SJCRH30 (cell line): Measurements from ENCODE around the gene NEIL1. TPM values are rescaled to one million over a fixed set of nuclear protein-coding genes. Genes with fewer than 3 reads are reported as not detected.
A peak's percentile ranks its signal among the peaks of the same experiment; 100 is the strongest.
"Not testable (repeated sequence)": the region's sequence is repeated elsewhere in the genome, so short reads cannot be mapped to it uniquely, and the experiment has no call there.

Experiments
- DNase-seq, 2 experiments: peaks; one replicate each; pipeline ENCODE4 v3.0.0-alpha.2; 2015 to 2020
- H3K27ac ChIP-seq: fragments of 250-450 bp; sonication (Bioruptor Pico); 2 replicates; pipeline ENCODE4 v1.5.1; 2020; ENCODE audit warnings: mild to moderate bottlenecking, moderate library complexity
- H3K27me3 ChIP-seq: fragments of 250-450 bp; sonication (Bioruptor Pico); 2 replicates; pipeline ENCODE4 v1.5.1; 2020; ENCODE audit warnings: mild to moderate bottlenecking, moderate library complexity
- H3K36me3 ChIP-seq: fragments of 250-450 bp; sonication (Bioruptor Pico); 2 replicates; pipeline ENCODE4 v1.5.1; 2020; ENCODE audit warnings: mild to moderate bottlenecking, moderate library complexity
- H3K4me1 ChIP-seq: fragments of 250-450 bp; sonication (Bioruptor Pico); 2 replicates; pipeline ENCODE4 v1.5.1; 2020; ENCODE audit warnings: mild to moderate bottlenecking, moderate library complexity
- H3K4me3 ChIP-seq: fragments of 250-450 bp; sonication (Bioruptor Pico); 2 replicates; pipeline ENCODE4 v1.5.1; 2020; ENCODE audit warnings: mild to moderate bottlenecking, moderate library complexity
- H3K9me3 ChIP-seq: fragments of 250-450 bp; sonication (Bioruptor Pico); replicated peaks from 2 replicates; pipeline ENCODE4 v1.5.1; 2020; ENCODE audit warnings: mild to moderate bottlenecking, moderate library complexity
- total RNA-seq: library from RNA; depleted of rRNA; stranded (reverse); fragments of >200 nt; shearing (Covaris generic); gene quantifications from 2 replicates; pipeline ENCODE4 v1.2.3, GENCODE V29; 2014; rRNA removed

NEIL1 gene
- total RNA-seq, 1 experiment from 2014 or later = 2.0 TPM

- H3K9me3 ChIP-seq = no peaks in the 10 kb centered on the region
- DNase-seq = peak; percentile 97
- H3K4me1 ChIP-seq = no peaks in the 10 kb centered on the region
- H3K27ac ChIP-seq = peak within 1 kb of the TSS; percentile 82
- no peaks in the 10 kb centered on the region for H3K27me3 ChIP-seq
- peaks cover 23% of the 10 kb centered on the region for H3K36me3 ChIP-seq
- peak within 1 kb of the TSS; percentile 74 for H3K4me3 ChIP-seq
Observed at GRCh38 chr15:75367913-75368688, 21.3 kb downstream of the NEIL1 start, which contains the start of gene MAN2C1. MAN2C1 (minus strand) TSS chr15:75368607; CDS start chr15:75368583, 24 bp downstream.

DNA sequence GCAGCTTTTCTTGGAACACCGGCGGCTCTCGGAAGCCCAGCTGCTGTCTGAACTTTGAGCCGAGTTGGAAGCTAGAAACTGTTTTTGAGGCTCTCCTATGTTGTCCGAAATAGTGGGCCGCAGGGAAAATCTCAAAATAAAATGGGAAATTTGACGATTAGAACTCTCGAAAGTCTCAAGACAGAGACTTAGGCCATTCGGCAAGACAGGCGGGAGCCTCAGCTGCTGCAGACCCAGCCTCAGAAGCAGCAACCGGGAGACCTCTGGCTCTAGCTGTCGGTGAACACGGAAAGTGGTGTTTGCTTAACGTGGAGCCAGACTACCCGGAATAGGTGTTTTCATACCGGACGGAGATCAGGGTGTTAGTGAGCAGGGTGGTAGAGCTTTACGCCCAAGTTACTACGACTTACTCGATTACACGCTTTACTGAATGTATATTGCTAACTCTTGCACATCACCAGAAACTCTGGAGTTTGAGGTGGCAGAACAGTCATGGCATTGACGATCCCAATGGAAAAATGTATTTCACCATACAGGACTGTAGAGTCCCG lies 21.9 kb downstream of the NEIL1 start:
- H3K4me1 ChIP-seq = no peaks in the 10 kb centered on the region
- no peaks in the 10 kb centered on the region for H3K27me3 ChIP-seq
- peak overlapping the region; percentile 74 for H3K4me3 ChIP-seq
- peak overlapping the region; percentile 82 for H3K27ac ChIP-seq
- H3K36me3 ChIP-seq = peaks cover 27% of the 10 kb centered on the region
- DNase-seq = no peak
- no peaks in the 10 kb centered on the region for H3K9me3 ChIP-seq

DNA sequence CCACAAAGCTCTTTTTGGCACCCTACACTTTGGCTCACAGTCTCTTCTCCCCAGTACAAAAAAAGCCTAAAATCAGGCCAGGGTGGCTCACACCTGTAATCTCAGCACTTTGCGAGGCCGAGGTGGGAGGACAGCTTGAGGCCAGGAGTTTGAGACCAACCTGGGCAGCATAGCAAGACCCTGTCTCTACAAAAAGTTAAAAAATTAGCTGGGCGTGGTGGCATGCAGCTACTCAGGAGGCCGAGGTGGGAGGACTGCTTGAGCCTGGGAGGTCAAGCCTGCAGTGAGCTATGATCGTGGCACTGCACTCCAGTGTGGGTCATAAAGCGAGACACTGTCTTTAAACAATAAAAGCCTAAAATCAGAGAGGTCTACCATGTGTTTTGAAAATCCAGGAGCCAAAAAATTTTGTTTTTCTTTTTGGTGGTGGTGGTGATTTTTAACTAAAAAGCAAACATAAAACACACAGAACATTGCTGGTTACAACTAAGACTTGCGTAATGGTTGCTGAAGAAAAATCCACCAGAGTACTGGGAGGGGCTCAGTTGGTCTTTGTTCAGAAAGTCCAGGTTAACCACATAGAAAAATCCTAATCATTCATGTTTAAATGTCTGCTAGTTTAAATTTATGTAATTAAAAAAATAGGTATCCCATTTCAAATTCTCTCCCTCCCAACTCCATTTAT lies 23.2 kb downstream of the NEIL1 start:
- Histone ChIP-seq H3K4me1 (no peaks in the 10 kb centered on the region), H3K9me3 (no peaks in the 10 kb centered on the region), H3K4me3 (no peak overlapping the region), H3K36me3 (peaks cover 32% of the 10 kb centered on the region), H3K27ac (no peak overlapping the region), H3K27me3 (no peaks in the 10 kb centered on the region)
- DNase-seq = no peak

- Histone ChIP-seq H3K27ac (no peak overlapping the region), H3K4me3 (no peak overlapping the region), H3K36me3 (peaks cover 47% of the 10 kb centered on the region), H3K27me3 (no peaks in the 10 kb centered on the region), H3K9me3 (no peaks in the 10 kb centered on the region), H3K4me1 (no peaks in the 10 kb centered on the region)
- no peak for DNase-seq
Observed at GRCh38 chr15:75371486-75371885, 24.6 kb downstream of the NEIL1 start.

DNA sequence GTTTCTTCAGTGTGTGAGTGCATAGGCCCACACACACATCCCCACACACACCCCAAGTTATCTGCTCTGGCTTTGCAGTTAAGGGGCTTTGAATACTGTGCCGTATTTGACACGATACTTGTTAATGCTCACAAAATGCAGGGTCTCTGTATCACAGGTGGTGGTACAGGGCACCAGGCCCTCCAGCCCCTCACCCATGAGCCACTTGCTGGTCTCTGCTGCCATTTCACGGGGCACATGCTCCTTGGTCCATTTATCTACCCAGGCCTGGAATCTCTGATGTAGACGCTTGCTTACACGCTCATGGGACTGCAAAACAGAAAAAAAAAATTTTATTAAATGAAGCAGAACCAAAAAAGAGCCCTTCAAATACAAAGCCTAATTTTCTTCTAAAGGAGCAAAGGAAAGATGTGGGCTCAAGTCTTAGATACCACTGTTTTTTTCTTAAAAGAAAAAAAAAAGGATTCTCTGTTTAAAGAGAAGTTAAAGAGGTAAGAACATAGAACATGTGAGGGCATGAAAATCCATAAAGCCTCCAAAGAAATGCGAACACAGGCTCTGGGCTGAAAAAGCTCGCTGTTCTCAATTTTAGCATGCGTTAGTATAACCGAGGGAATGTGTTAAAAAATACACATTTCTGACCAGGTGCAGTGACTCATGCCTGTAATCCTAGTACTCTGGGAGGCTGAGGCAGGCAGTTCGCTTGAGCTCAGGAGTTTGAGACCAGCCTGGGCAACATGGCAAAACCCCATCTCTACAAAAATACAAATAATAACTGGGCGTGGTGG lies 25.3 kb downstream of the NEIL1 start:
- Histone ChIP-seq H3K27me3 (no peaks in the 10 kb centered on the region), H3K27ac (no peak overlapping the region), H3K36me3 (peaks cover 48% of the 10 kb centered on the region), H3K4me3 (no peak overlapping the region), H3K9me3 (no peaks in the 10 kb centered on the region), H3K4me1 (no peaks in the 10 kb centered on the region)
- no peak for DNase-seq

DNA sequence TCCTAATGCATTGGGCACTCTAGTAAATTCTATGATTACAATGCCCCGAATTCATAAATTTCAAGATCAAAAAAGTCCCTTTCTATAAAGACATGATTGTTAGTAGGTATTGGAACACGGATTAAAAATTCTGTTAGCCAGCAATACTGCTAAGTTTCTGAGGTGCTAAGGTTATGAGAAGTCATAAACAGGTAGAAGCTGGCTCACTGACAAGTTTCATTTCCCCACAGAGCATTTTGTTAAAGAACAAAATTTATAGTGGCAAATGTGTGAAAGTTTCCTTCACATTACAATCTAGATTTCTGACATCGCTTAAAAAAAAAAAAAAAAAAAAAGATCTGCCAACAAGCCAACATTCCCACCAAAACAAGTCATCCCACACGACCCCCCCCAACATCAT lies 33.9 kb downstream of the NEIL1 start:
- Histone ChIP-seq H3K4me3 (no peak overlapping the region), H3K9me3 (no peaks in the 10 kb centered on the region), H3K36me3 (peaks cover 67% of the 10 kb centered on the region), H3K27me3 (no peaks in the 10 kb centered on the region), H3K27ac (no peak overlapping the region), H3K4me1 (no peaks in the 10 kb centered on the region)
- DNase-seq = no peak

DNA sequence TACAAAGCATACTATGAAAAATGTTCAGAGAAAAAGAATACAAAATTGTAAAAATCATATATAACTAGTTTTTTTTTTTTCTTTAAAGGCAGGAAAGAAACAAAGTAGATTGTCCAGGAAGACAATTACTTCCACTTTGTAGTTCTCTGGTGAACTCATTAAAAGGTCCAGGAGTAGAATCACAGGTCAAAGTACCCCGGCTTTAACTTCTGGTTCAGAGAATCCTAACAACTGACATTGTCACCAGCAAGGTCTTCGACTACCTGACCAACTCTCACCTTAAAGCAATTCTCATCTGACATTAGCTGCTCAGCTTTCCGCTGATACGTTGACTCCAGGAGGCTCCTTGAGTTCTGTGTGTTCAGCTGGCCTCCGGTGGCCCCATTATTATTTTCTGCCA lies 37.1 kb downstream of the NEIL1 start:
- not testable (repeated sequence) for H3K4me3 ChIP-seq, H3K9me3 ChIP-seq, H3K27me3 ChIP-seq, H3K4me1 ChIP-seq, DNase-seq, H3K27ac ChIP-seq
- H3K36me3 ChIP-seq = peaks cover 75% of the 10 kb centered on the region

DNA sequence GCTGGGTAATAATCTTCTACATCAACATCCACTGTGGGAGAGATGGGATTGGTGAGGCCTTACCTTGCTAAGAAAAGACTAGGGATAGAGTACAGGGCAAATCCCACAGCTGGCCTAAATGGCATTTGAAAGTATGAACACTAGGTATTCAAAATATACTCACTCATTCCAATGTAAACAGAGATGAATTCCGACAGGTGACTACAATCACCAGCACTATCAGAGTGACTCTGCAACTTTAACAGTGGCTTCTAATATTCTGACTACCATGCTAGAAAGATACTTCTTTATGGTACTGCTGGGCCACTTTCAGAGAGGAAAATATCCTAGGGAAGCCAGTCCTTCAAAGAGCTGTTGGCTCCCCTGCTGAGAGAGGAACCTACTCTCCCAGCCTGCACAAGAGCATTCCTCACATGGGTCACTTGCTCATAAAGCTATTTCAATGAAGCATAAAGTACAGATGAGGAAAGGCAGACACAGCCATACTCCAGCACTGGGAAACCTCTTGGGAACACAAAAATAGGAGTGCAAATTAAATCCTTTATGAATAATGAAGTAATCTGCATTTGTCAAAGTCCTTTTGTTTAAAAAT lies 43.0 kb downstream of the NEIL1 start:
- DNase-seq = no peak
- no peaks in the 10 kb centered on the region for H3K27me3 ChIP-seq

GRCh38 chr15:75397494-75397893 lies 50.7 kb downstream of the NEIL1 start:
- no peak for DNase-seq

More for the DNA sequence above, 43.0 kb downstream of the NEIL1 start:
- Histone ChIP-seq H3K4me1 (no peaks in the 10 kb centered on the region), H3K36me3 (peaks cover 81% of the 10 kb centered on the region), H3K4me3 (no peak overlapping the region), H3K27ac (no peak overlapping the region), H3K9me3 (no peaks in the 10 kb centered on the region)

GRCh38 chr15:75403892-75404291 lies 57.1 kb downstream of the NEIL1 start:
- H3K27ac ChIP-seq = no peak overlapping the region
- no peaks in the 10 kb centered on the region for H3K9me3 ChIP-seq
- no peak overlapping the region for H3K4me3 ChIP-seq
- no peak for DNase-seq
- H3K36me3 ChIP-seq = peaks cover 79% of the 10 kb centered on the region
- H3K4me1 ChIP-seq = no peaks in the 10 kb centered on the region
- no peaks in the 10 kb centered on the region for H3K27me3 ChIP-seq

More at GRCh38 chr15:75397494-75397893, 50.7 kb downstream of the NEIL1 start:
- H3K27me3 ChIP-seq = no peaks in the 10 kb centered on the region
- no peaks in the 10 kb centered on the region for H3K9me3 ChIP-seq
- H3K4me1 ChIP-seq = no peaks in the 10 kb centered on the region
- peaks cover 84% of the 10 kb centered on the region for H3K36me3 ChIP-seq
- no peak overlapping the region for H3K4me3 ChIP-seq
- no peak overlapping the region for H3K27ac ChIP-seq

Other genes with a start within 250 kb of the NEIL1 start
- 19.6 and 21.1 TPM in 2 replicates for gene C15orf39, start 145.2 kb upstream of the NEIL1 start, total RNA-seq
- not detected in 2 replicates for gene GOLGA6C, start 88.7 kb upstream of the NEIL1 start, total RNA-seq
- not detected in 2 replicates for gene GOLGA6D, start 64.2 kb upstream of the NEIL1 start, total RNA-seq
- 59.2 and 59.9 TPM in 2 replicates for gene COMMD4, start 11.0 kb upstream of the NEIL1 start, total RNA-seq
- gene MAN2C1, start 21.6 kb downstream of the NEIL1 start, total RNA-seq = 35.1 and 50.3 TPM in 2 replicates
- gene SIN3A, start 104.7 kb downstream of the NEIL1 start, total RNA-seq = 59.8 and 68.5 TPM in 2 replicates
- gene PTPN9, start 232.3 kb downstream of the NEIL1 start, total RNA-seq = 22.0 and 22.5 TPM in 2 replicates